HG03045 (cell line): ENCODE results near the gene MFSD1.

Experiments used
- ATAC-seq: cut with Tn5 transposase; IDR thresholded peaks from one replicate; pipeline ENCODE4 v1.9.1; 2021; ENCODE audit warnings: mild to moderate bottlenecking, moderate library complexity; ENCODE audit not compliant: unreplicated experiment

MFSD1 gene

GRCh38 chr3:158864492-158864891 is 62.6 kb downstream of the MFSD1 start:
- no peak for ATAC-seq

DNA sequence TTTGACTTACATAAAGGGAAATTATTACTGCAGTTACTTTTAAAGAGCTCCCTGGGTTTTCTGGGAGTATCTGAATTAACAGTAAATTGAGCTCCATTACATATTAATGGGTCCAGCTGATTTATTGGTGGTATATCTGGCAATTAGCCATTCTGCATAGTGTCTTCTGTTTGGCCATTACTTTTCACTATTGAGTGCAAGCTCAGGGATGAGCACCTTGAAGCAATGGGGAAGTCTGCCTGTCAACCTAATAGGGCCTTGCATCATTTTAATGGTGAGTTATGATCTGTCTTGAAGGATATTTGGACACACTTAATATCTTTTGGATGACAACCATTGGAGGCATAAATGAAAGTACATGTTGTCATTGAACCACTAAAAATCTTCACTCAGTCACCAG is 73.8 kb downstream of the MFSD1 start:
- ATAC-seq, result no peak
